Measurements from ENCODE around the gene CTSC. TPM values are rescaled to one million over a fixed set of nuclear protein-coding genes. Genes with fewer than 3 reads are reported as not detected.

Gene CTSC
- total RNA-seq, 2 experiments from 2014 or later, result 66.5 to 70.7 TPM

GRCh38 chr11:88297863-88298262 lies 39.7 kb downstream of the CTSC start:
- Mint-ChIP-seq H3K27me3 (no peaks in the 10 kb centered on the region), H3K9me3 (no peaks in the 10 kb centered on the region), H3K36me3 (peaks cover 64% of the 10 kb centered on the region), H3K4me1 (ENCODE audit: low read depth) (peaks cover 26% of the 10 kb centered on the region), H3K4me3 (no peak overlapping the region), H3K27ac (no peak overlapping the region)
- DNase-seq, result no peak
- ChIA-PET POLR2A (no interaction called here), CTCF (no interaction called here)
- intact Hi-C loops (cut with micrococcal nuclease), result no loop called here

GRCh38 chr11:88297421-88297820 lies 40.1 kb downstream of the CTSC start:
- POLR2A ChIA-PET, result no interaction called here
- peaks cover 64% of the 10 kb centered on the region for H3K36me3 Mint-ChIP-seq
- CTCF ChIA-PET, result interaction anchor here (1.1 kb wide), 1 partner anchor 245 kb away, joined by 3 read pairs; no protein-coding TSS in a partner anchor
- peaks cover 22% of the 10 kb centered on the region for H3K4me1 Mint-ChIP-seq (ENCODE audit: low read depth)
- no peak overlapping the region for H3K27ac Mint-ChIP-seq
- DNase-seq, result no peak
- no peaks in the 10 kb centered on the region for H3K9me3 Mint-ChIP-seq
- no peak overlapping the region for H3K4me3 Mint-ChIP-seq
- no peaks in the 10 kb centered on the region for H3K27me3 Mint-ChIP-seq
- intact Hi-C loops (cut with micrococcal nuclease), result no loop called here

- no peaks in the 10 kb centered on the region for H3K27me3 Mint-ChIP-seq
- peaks cover 4% of the 10 kb centered on the region for H3K4me1 Mint-ChIP-seq (ENCODE audit: low read depth)
- no peaks in the 10 kb centered on the region for H3K9me3 Mint-ChIP-seq
- H3K4me3 Mint-ChIP-seq, result no peak overlapping the region
- no peak overlapping the region for H3K27ac Mint-ChIP-seq
- DNase-seq, result no peak
- ChIA-PET CTCF (interaction anchor here (0.6 to 1.0 kb wide), 2 partner anchors 190 to 219 kb away, joined by 3 to 4 read pairs; no protein-coding TSS in a partner anchor), POLR2A (interaction anchor here (0.7 to 0.8 kb wide), 2 partner anchors 89 to 396 kb away, joined by 3 to 4 read pairs; no protein-coding TSS in a partner anchor)
- intact Hi-C loops (cut with micrococcal nuclease), result no loop called here
- peaks cover 66% of the 10 kb centered on the region for H3K36me3 Mint-ChIP-seq
These were observed 42.5 kb downstream of the CTSC start for GRCh38 chr11:88295028-88295427.

- DNase-seq, result no peak
- H3K4me1 Mint-ChIP-seq (ENCODE audit: low read depth), result peaks cover 4% of the 10 kb centered on the region
- ChIA-PET CTCF (interaction anchor here (1.0 kb wide), 1 partner anchor 191 kb away, joined by 3 read pairs; no protein-coding TSS in a partner anchor), POLR2A (interaction anchor here (0.6 kb wide), 1 partner anchor 362 kb away, joined by 3 read pairs; no protein-coding TSS in a partner anchor)
- intact Hi-C loops (cut with micrococcal nuclease), result no loop called here
- H3K27ac Mint-ChIP-seq, result no peak overlapping the region
- H3K9me3 Mint-ChIP-seq, result no peaks in the 10 kb centered on the region
- peaks cover 68% of the 10 kb centered on the region for H3K36me3 Mint-ChIP-seq
- H3K4me3 Mint-ChIP-seq, result no peak overlapping the region
- H3K27me3 Mint-ChIP-seq, result no peaks in the 10 kb centered on the region
These were observed 43.6 kb downstream of the CTSC start for GRCh38 chr11:88293931-88294330.

- intact Hi-C loops (cut with micrococcal nuclease), result no loop called here
- DNase-seq, result no peak
- no peak overlapping the region for H3K4me3 Mint-ChIP-seq
- peaks cover 4% of the 10 kb centered on the region for H3K4me1 Mint-ChIP-seq (ENCODE audit: low read depth)
- no peak overlapping the region for H3K27ac Mint-ChIP-seq
- ChIA-PET POLR2A (no interaction called here), CTCF (no interaction called here)
- H3K27me3 Mint-ChIP-seq, result no peaks in the 10 kb centered on the region
- no peaks in the 10 kb centered on the region for H3K9me3 Mint-ChIP-seq
- H3K36me3 Mint-ChIP-seq, result peaks cover 73% of the 10 kb centered on the region
These were observed 45.2 kb downstream of the CTSC start for GRCh38 chr11:88292171-88292843.

- ChIA-PET CTCF (no interaction called here), POLR2A (no interaction called here)
These were observed 49.0 kb downstream of the CTSC start for GRCh38 chr11:88288560-88288959.

GRCh38 chr11:88284336-88285050 lies 53.0 kb downstream of the CTSC start:
- Mint-ChIP-seq H3K4me3 (no peak overlapping the region), H3K27ac (no peak overlapping the region), H3K27me3 (no peaks in the 10 kb centered on the region), H3K9me3 (no peaks in the 10 kb centered on the region), H3K36me3 (peaks cover 19% of the 10 kb centered on the region), H3K4me1 (ENCODE audit: low read depth) (no peaks in the 10 kb centered on the region)
- intact Hi-C loops (cut with micrococcal nuclease), result no loop called here
- ChIA-PET CTCF (interaction anchor here (1.3 kb wide), 1 partner anchor 200 kb away, joined by 4 read pairs; no protein-coding TSS in a partner anchor), POLR2A (no interaction called here)
- DNase-seq, result no peak

More at GRCh38 chr11:88288560-88288959, 49.0 kb downstream of the CTSC start:
- no peaks in the 10 kb centered on the region for H3K4me1 Mint-ChIP-seq (ENCODE audit: low read depth)
- H3K9me3 Mint-ChIP-seq, result no peaks in the 10 kb centered on the region
- no peak overlapping the region for H3K4me3 Mint-ChIP-seq
- H3K36me3 Mint-ChIP-seq, result peaks cover 46% of the 10 kb centered on the region
- DNase-seq, result no peak
- H3K27ac Mint-ChIP-seq, result no peak overlapping the region
- no peaks in the 10 kb centered on the region for H3K27me3 Mint-ChIP-seq
- intact Hi-C loops (cut with micrococcal nuclease), result no loop called here

- ChIA-PET POLR2A (no interaction called here), CTCF (interaction anchor here (1.0 kb wide), 1 partner anchor 267 kb away, joined by 4 read pairs; no protein-coding TSS in a partner anchor)
- Mint-ChIP-seq H3K4me1 (ENCODE audit: low read depth) (no peaks in the 10 kb centered on the region), H3K27me3 (no peaks in the 10 kb centered on the region), H3K4me3 (no peak overlapping the region), H3K27ac (no peak overlapping the region), H3K9me3 (peaks cover 3% of the 10 kb centered on the region), H3K36me3 (peaks cover 8% of the 10 kb centered on the region)
- intact Hi-C loops (cut with micrococcal nuclease), result no loop called here
- DNase-seq, result no peak
These were observed 54.6 kb downstream of the CTSC start for GRCh38 chr11:88282747-88283515.

- Mint-ChIP-seq H3K27ac (no peak overlapping the region), H3K4me1 (ENCODE audit: low read depth) (no peaks in the 10 kb centered on the region), H3K27me3 (no peaks in the 10 kb centered on the region), H3K4me3 (no peak overlapping the region), H3K36me3 (peaks cover 3% of the 10 kb centered on the region), H3K9me3 (peaks cover 3% of the 10 kb centered on the region)
- DNase-seq, result no peak
- ChIA-PET POLR2A (no interaction called here), CTCF (interaction anchor here (0.9 kb wide), 2 partner anchors 50 to 51 kb away, joined by 3 read pairs; no protein-coding TSS in a partner anchor)
- intact Hi-C loops (cut with micrococcal nuclease), result no loop called here
These were observed 56.2 kb downstream of the CTSC start for GRCh38 chr11:88281317-88281712.

GRCh38 chr11:88280673-88281316 lies 56.7 kb downstream of the CTSC start:
- Mint-ChIP-seq H3K9me3 (peaks cover 3% of the 10 kb centered on the region), H3K27ac (no peak overlapping the region), H3K27me3 (no peaks in the 10 kb centered on the region), H3K4me3 (no peak overlapping the region), H3K36me3 (peaks cover 3% of the 10 kb centered on the region), H3K4me1 (ENCODE audit: low read depth) (no peaks in the 10 kb centered on the region)
- CTCF ChIA-PET, result interaction anchor here (0.9 kb wide), 2 partner anchors 49 to 50 kb away, joined by 3 read pairs; no protein-coding TSS in a partner anchor
- intact Hi-C loops (cut with micrococcal nuclease), result no loop called here
- POLR2A ChIA-PET, result no interaction called here
- DNase-seq, result no peak

- intact Hi-C loops (cut with micrococcal nuclease), result no loop called here
- Mint-ChIP-seq H3K4me3 (no peak overlapping the region), H3K27me3 (no peaks in the 10 kb centered on the region), H3K36me3 (peaks cover 2% of the 10 kb centered on the region), H3K27ac (no peak overlapping the region), H3K4me1 (ENCODE audit: low read depth) (no peaks in the 10 kb centered on the region), H3K9me3 (peaks cover 3% of the 10 kb centered on the region)
- DNase-seq, result no peak
- ChIA-PET POLR2A (no interaction called here), CTCF (no interaction called here)
These were observed 60.1 kb downstream of the CTSC start for GRCh38 chr11:88277349-88277915.

Measured in activated CD4-positive, alpha-beta memory T cell treated with anti-CD3 and anti-CD28 coated beads for 36 hours (primary cell).